GM23248 (cell line): ENCODE data around the gene FBXW7. TPM values are rescaled to one million over a fixed set of nuclear protein-coding genes. Genes with fewer than 3 reads are reported as not detected.

Experiments used
- DNase-seq: peaks from one replicate; pipeline ENCODE4 v3.0.0-alpha.2; 2015
- H2AFZ ChIP-seq: fragments of 200-600 bp; sonication (generic); 2 replicates; pipeline ENCODE4 v1.6.1; 2016; ENCODE audit warnings: antibody characterized with exemption
- H3F3A ChIP-seq: fragments of 200-600 bp; sonication (generic); 2 replicates; pipeline ENCODE4 v1.6.1; 2016; ENCODE audit warnings: mild to moderate bottlenecking, antibody characterized with exemption, mixed run types; ENCODE audit not compliant: insufficient read depth
- H3K27ac ChIP-seq: fragments of 200-600 bp; sonication (generic); 2 replicates; pipeline ENCODE4 v1.5.1; 2016; ENCODE audit warnings: mild to moderate bottlenecking
- H3K27me3 ChIP-seq: fragments of 200-600 bp; sonication (generic); replicated peaks from 2 replicates; pipeline ENCODE4 v1.6.1; 2016; ENCODE audit warnings: mild to moderate bottlenecking; ENCODE audit not compliant: insufficient read depth
- H3K36me3 ChIP-seq: fragments of 200-600 bp; sonication (generic); 2 replicates; pipeline ENCODE4 v1.6.1; 2016; ENCODE audit warnings: low read depth, mild to moderate bottlenecking
- H3K4me1 ChIP-seq: fragments of 200-600 bp; sonication (generic); 2 replicates; pipeline ENCODE4 v1.6.1; 2016; ENCODE audit warnings: mild to moderate bottlenecking; ENCODE audit not compliant: insufficient read depth
- H3K4me2 ChIP-seq: fragments of 200-600 bp; sonication (generic); one replicate; pipeline ENCODE4 v1.6.1; 2016; ENCODE audit warnings: mild to moderate bottlenecking; ENCODE audit not compliant: unreplicated experiment
- H3K4me3 ChIP-seq: fragments of 200-600 bp; sonication (generic); 2 replicates; pipeline ENCODE4 v1.5.1; 2016; ENCODE audit warnings: mild to moderate bottlenecking
- H3K79me2 ChIP-seq: fragments of 200-600 bp; sonication (generic); 2 replicates; pipeline ENCODE4 v1.6.1; 2016; ENCODE audit warnings: mild to moderate bottlenecking; ENCODE audit not compliant: insufficient read depth
- H3K9ac ChIP-seq: fragments of 200-600 bp; sonication (generic); 2 replicates; pipeline ENCODE4 v1.6.1; 2016; ENCODE audit warnings: mild to moderate bottlenecking
- H3K9me2 ChIP-seq: fragments of 200-600 bp; sonication (generic); 2 replicates; pipeline ENCODE4 v1.6.1; 2016; ENCODE audit warnings: mixed run types, mild to moderate bottlenecking, moderate library complexity; ENCODE audit not compliant: insufficient read depth
- H3K9me3 ChIP-seq: fragments of 200-600 bp; sonication (generic); one replicate; pipeline ENCODE4 v1.6.1; 2017; ENCODE audit warnings: low read depth
- H4K20me1 ChIP-seq: fragments of 200-600 bp; sonication (generic); 2 replicates; pipeline ENCODE4 v1.6.0; 2016; ENCODE audit not compliant: insufficient read depth
- EZH2 ChIP-seq: fragments of 200-600 bp; sonication (generic); IDR thresholded peaks from 2 replicates; pipeline ENCODE4 v1.6.1; 2018; ENCODE audit warnings: antibody characterized with exemption, mild to moderate bottlenecking; ENCODE audit not compliant: insufficient read depth, poor library complexity, severe bottlenecking
- EZH2phosphoT487 ChIP-seq: fragments of 200-600 bp; sonication (generic); IDR thresholded peaks from 2 replicates; pipeline ENCODE4 v1.6.1; 2018; ENCODE audit warnings: antibody characterized with exemption, moderate library complexity, mild to moderate bottlenecking, low read depth; ENCODE audit not compliant: insufficient read depth
- WGBS, 2 experiments: methylation state at CpG; one replicate each; pipeline ENCODE4 v1.1.6; 2015 to 2017; ENCODE audit warnings: low lambda C conversion rate in 2 of 2, low coverage in 1 of 2; ENCODE audit errors: missing lambda C conversion rate in 2 of 2; 5-methylcytosine and 5-hydroxymethylcytosine counted together
- in situ Hi-C: fragments of 300-500 bp; cut with MboI; formaldehyde crosslinking; loops from 2 replicates; pipeline ENCODE4 v1.15.0; 2020
- polyA plus RNA-seq: library from polyadenylated mRNA; unstranded; fragments of >200 nt; fragmentation: Nextera tagmentation; extraction: Ambion mirVana; gene quantifications from 2 replicates; pipeline ENCODE4 v1.2.1, GENCODE V29; 2016
- total RNA-seq: library from RNA; depleted of rRNA; stranded (reverse); fragments of >200 nt; shearing (Covaris generic); gene quantifications from 2 replicates; pipeline ENCODE4 v1.2.3, GENCODE V29; 2014

FBXW7 gene
- total and polyA plus RNA-seq, 2 experiments from 2014 or later: 8.8 to 29.0 TPM

DNA sequence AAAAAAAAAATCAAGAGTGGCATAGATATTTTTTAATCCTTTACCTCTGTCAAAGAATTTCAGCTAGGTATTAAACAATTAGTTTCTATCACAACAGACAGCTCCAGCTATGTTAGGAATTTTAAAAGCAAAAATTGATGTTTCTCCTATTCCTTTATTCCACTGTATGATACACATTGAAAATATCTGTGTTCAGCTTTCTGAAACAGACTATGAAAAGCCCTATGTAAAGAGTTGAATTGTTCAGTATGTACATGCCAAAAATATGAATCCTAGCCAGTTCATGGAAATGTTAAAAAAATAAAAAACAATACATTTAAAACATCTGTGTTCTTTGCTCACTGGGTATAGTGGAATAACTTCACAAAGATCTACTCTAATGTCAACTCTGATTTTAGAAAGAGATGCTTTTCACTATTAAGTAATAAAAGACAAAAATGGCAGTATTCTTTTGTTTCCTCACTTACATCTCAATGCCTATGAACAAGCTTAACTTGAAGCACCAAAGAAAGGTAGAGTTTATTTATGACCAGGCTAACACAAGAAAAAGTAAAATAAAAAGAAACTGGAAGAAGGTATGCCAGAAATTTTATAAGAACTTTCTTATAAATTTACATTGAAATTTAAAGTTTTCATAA lies 32.1 kb downstream of the FBXW7 start:
- H3K27me3 ChIP-seq: no peaks in the 10 kb centered on the region
- peak; percentile 7 for DNase-seq
- in situ Hi-C loops: no loop called here
- H3K9me2 ChIP-seq: no peaks in the 10 kb centered on the region
- TF ChIP-seq EZH2phosphoT487: no peak
- TF ChIP-seq EZH2: no peak
- peaks cover 95% of the 10 kb centered on the region for H3K79me2 ChIP-seq
- no peak overlapping the region for H2AFZ ChIP-seq
- H3K9me3 ChIP-seq: no peaks in the 10 kb centered on the region
- H3F3A ChIP-seq: no peaks in the 10 kb centered on the region
- H3K4me2 ChIP-seq: peak overlapping the region; percentile 14
- H3K4me1 ChIP-seq: peaks cover 20% of the 10 kb centered on the region
- no peak overlapping the region for H3K4me3 ChIP-seq
- H4K20me1 ChIP-seq: no peaks in the 10 kb centered on the region; the same call in 1 of the 2 replicates
- no peak overlapping the region for H3K9ac ChIP-seq
- no peak overlapping the region for H3K27ac ChIP-seq
- no peaks in the 10 kb centered on the region for H3K36me3 ChIP-seq

DNA sequence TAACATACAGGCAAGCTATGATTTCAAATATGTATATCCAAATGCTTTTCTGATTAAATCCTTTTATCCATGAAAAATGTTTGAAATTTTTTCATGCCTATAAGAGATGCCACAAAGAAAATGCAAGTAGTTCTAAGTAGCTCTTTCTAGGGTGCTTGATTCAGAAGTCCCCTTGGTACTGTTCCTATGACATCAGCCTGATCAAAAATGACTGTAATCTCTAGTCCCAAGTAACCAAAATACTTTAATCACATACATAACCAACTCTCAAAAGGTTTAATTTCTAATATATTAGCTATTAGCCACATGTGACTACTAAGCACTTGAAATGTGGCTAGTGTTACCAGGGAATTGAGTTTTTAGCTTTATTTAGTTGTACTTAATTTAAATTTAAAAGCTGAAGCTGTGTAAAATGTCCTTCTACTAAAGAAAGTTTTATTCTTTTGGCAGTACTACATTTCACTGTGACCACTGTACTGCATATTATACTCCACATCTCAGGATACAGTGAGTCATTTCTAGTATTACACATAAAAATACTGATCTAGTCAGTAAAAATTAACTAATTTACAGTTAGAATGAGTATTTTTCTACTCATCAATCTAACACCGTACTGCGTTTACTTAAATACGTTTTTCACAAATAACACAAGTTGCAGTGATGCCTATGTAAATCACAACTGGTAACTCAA lies 33.9 kb downstream of the FBXW7 start:
- Histone ChIP-seq H2AFZ (no peak overlapping the region), H3K9me3 (no peaks in the 10 kb centered on the region), H3K27me3 (no peaks in the 10 kb centered on the region), H3K4me2 (peak overlapping the region; percentile 14), H4K20me1 (no peaks in the 10 kb centered on the region; the same call in 1 of the 2 replicates), H3K9me2 (no peaks in the 10 kb centered on the region), H3K4me1 (peaks cover 20% of the 10 kb centered on the region), H3K4me3 (no peak overlapping the region), H3K27ac (no peak overlapping the region), H3K36me3 (no peaks in the 10 kb centered on the region), H3F3A (no peaks in the 10 kb centered on the region), H3K9ac (no peak overlapping the region; the same call in 1 of the 2 replicates), H3K79me2 (peaks cover 97% of the 10 kb centered on the region)
- 60 to 70% methylated on average over 3 of the region's 3 CpGs for WGBS, 2 experiments
- TF ChIP-seq EZH2phosphoT487 (no peak), EZH2 (no peak)
- in situ Hi-C loops: no loop called here
- peak; percentile 60 for DNase-seq

GRCh38 chr4:152500800-152501434 lies 35.0 kb downstream of the FBXW7 start:
- WGBS, 2 experiments: 3 to 8% methylated on average over 1 of the region's 1 CpG
- Histone ChIP-seq H3K9me2 (no peaks in the 10 kb centered on the region), H3K36me3 (no peaks in the 10 kb centered on the region), H3K9me3 (no peaks in the 10 kb centered on the region), H3K4me3 (no peak overlapping the region), H3K4me2 (no peak overlapping the region), H3K27me3 (no peaks in the 10 kb centered on the region), H3K4me1 (peaks cover 20% of the 10 kb centered on the region), H2AFZ (no peak overlapping the region), H3K79me2 (peaks cover 97% of the 10 kb centered on the region), H3F3A (no peaks in the 10 kb centered on the region), H3K27ac (no peak overlapping the region), H3K9ac (no peak overlapping the region), H4K20me1 (no peaks in the 10 kb centered on the region; the same call in 1 of the 2 replicates)
- in situ Hi-C loops: no loop called here
- TF ChIP-seq EZH2 (no peak), EZH2phosphoT487 (no peak)
- peak; percentile 82 for DNase-seq

DNA sequence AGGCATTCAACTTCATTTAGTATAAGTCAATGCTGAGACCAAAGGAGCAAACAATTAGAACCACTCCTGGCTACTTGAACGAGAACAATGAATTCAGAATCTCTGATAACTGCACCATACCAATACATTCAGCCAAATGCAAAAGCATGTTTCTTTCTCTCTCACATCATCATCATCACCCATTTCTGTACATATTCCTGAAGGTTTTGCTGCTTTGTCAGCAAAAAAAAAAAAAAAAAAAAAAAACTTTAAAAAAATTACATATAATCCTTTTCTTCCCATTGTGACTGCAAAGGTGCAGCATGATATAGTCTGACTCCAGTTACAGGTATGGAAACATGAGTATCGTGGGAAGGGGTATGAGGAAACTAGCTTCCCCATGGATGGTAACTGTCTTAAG lies 35.6 kb downstream of the FBXW7 start:
- Histone ChIP-seq H4K20me1 (no peaks in the 10 kb centered on the region; the same call in 1 of the 2 replicates), H3K36me3 (no peaks in the 10 kb centered on the region), H3K27ac (no peak overlapping the region), H3K9me3 (no peaks in the 10 kb centered on the region), H3K9me2 (no peaks in the 10 kb centered on the region), H3K4me1 (peaks cover 20% of the 10 kb centered on the region), H3F3A (no peaks in the 10 kb centered on the region), H2AFZ (no peak overlapping the region), H3K27me3 (no peaks in the 10 kb centered on the region), H3K79me2 (peaks cover 97% of the 10 kb centered on the region), H3K4me3 (no peak overlapping the region), H3K9ac (no peak overlapping the region), H3K4me2 (no peak overlapping the region)
- 72 to 83% methylated on average over 2 of the region's 2 CpGs for WGBS, 2 experiments
- in situ Hi-C loops: no loop called here
- DNase-seq: no peak
- TF ChIP-seq EZH2: no peak
- TF ChIP-seq EZH2phosphoT487: no peak
